DOHH2 (cell line): ENCODE measurements around the gene PARS2.

Experiments used
- EZH2phosphoT487 ChIP-seq: fragments of 200-600 bp; sonication (generic); IDR thresholded peaks from 2 replicates; pipeline ENCODE4 v1.6.1; 2017; ENCODE audit warnings: borderline replicate concordance, mild to moderate bottlenecking, antibody characterized with exemption, low read length, moderate library complexity, mixed read lengths
- TF ChIP-seq, protein P1 (sequence below): fragments of 200-600 bp; sonication (generic); IDR thresholded peaks from one replicate; pipeline ENCODE4 v1.5.1; 2014; ENCODE audit warnings: antibody characterized with exemption, mild to moderate bottlenecking, low read depth, low read length; ENCODE audit not compliant: poor library complexity, severe bottlenecking

- TF ChIP-seq, protein P1, sequence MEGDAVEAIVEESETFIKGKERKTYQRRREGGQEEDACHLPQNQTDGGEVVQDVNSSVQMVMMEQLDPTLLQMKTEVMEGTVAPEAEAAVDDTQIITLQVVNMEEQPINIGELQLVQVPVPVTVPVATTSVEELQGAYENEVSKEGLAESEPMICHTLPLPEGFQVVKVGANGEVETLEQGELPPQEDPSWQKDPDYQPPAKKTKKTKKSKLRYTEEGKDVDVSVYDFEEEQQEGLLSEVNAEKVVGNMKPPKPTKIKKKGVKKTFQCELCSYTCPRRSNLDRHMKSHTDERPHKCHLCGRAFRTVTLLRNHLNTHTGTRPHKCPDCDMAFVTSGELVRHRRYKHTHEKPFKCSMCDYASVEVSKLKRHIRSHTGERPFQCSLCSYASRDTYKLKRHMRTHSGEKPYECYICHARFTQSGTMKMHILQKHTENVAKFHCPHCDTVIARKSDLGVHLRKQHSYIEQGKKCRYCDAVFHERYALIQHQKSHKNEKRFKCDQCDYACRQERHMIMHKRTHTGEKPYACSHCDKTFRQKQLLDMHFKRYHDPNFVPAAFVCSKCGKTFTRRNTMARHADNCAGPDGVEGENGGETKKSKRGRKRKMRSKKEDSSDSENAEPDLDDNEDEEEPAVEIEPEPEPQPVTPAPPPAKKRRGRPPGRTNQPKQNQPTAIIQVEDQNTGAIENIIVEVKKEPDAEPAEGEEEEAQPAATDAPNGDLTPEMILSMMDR: no peak
- TF ChIP-seq EZH2phosphoT487: no peak
Measured at GRCh38 chr1:54814126-54814498, 49.8 kb upstream of the PARS2 start.
